ENCODE results near the gene ZNF775. TPM values are rescaled to one million over a fixed set of nuclear protein-coding genes. Genes with fewer than 3 reads are reported as not detected.

ZNF775 gene
- total RNA-seq, 1 donor from 2014 or later: 17.1 TPM

DNA sequence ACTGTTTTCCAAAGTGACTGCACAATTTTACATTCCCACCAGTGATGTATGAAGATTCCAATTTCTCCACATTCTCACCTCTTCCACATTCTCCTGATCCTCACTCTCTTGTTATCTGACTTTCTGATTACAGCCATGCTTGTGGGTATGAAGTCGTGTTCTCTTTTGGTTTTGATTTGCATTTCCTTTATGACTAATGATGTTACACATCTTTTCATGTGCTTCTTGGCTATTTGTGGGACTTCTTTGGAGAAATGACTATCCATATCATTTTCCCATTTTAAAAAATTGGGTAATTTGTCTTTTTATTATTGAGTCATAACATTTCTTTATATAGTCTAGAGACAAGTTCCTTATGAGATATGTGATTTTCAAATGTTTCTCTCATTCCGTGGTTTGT lies 60.8 kb downstream of the ZNF775 start:
- intact Hi-C loops (cut with DNase I): no loop called here
- TF ChIP-seq CTCF (IDR thresholded peaks at IDR 0.05): no peak
- no peak overlapping the region for H3K4me3 ChIP-seq
- no peaks in the 10 kb centered on the region for H3K36me3 ChIP-seq
- no peaks in the 10 kb centered on the region for H3K4me1 ChIP-seq
- DNase-seq (ENCODE audit: low spot score in 2 of 2): no peak
- H3K27ac ChIP-seq: no peak overlapping the region
- no peaks in the 10 kb centered on the region for H3K27me3 ChIP-seq
- peaks cover 0 to 15% of the 10 kb centered on the region in 2 donors for H3K9me3 ChIP-seq

GRCh38 chr7:150441524-150441923 lies 62.4 kb downstream of the ZNF775 start:
- H3K4me1 ChIP-seq: no peaks in the 10 kb centered on the region
- no peaks in the 10 kb centered on the region for H3K36me3 ChIP-seq
- intact Hi-C loops (cut with DNase I): no loop called here
- no peak for DNase-seq (ENCODE audit: low spot score in 2 of 2)
- no peaks in the 10 kb centered on the region for H3K27me3 ChIP-seq
- H3K4me3 ChIP-seq: no peak overlapping the region
- H3K27ac ChIP-seq: no peak overlapping the region
- peaks cover 0 to 15% of the 10 kb centered on the region in 2 donors for H3K9me3 ChIP-seq
- no peak for TF ChIP-seq CTCF (IDR thresholded peaks at IDR 0.05)

GRCh38 chr7:150442811-150443210 lies 63.7 kb downstream of the ZNF775 start:
- intact Hi-C loops (cut with DNase I): no loop called here
- no peak for DNase-seq (ENCODE audit: low spot score in 2 of 2)
- Histone ChIP-seq H3K27me3 (no peaks in the 10 kb centered on the region), H3K36me3 (no peaks in the 10 kb centered on the region), H3K4me3 (no peak overlapping the region), H3K9me3 (peaks cover 0 to 15% of the 10 kb centered on the region in 2 donors), H3K27ac (no peak overlapping the region), H3K4me1 (no peaks in the 10 kb centered on the region)
- no peak for TF ChIP-seq CTCF (IDR thresholded peaks at IDR 0.05)

DNA sequence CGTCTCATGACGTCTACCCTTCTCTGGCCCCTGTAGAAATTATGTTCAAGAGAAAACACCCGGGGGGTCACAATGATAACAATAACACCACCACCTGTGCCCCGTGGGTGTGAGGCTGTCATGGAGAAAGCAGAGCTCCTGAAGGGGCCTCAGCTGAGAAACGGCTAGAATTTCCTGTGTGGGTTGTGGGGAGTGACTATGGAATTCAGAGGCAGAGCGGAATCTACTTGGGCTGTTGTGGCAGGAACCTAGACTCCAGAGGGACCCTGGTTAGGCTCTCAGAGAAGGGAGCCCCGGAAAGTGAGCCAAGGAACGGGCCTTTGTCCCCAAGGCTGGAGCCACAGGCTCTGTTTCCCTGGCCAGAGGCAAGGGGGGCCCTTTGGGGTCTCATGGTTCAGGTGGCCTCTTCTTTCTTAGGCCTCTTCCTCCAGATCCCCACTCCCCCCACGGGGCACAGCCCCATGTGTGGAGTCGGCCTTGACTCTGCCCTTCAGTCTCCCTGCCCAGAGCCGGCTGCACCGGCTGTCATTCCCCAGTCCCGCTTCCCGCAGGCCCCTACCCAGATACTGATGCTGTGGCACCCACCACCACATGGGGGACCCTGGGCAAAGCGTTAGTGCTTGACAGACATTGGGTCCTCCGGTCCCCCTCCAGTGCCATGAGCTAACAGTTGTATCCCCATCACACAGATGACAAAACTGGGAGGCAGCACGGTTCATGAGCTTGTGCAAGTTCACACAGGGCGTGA lies 64.8 kb downstream of the ZNF775 start:
- intact Hi-C loops (cut with DNase I): no loop called here
- H3K4me3 ChIP-seq: no peak overlapping the region
- H3K9me3 ChIP-seq: peaks cover 0 to 15% of the 10 kb centered on the region in 2 donors
- no peaks in the 10 kb centered on the region for H3K27me3 ChIP-seq
- DNase-seq (ENCODE audit: low spot score in 2 of 2): no peak
- H3K36me3 ChIP-seq: no peaks in the 10 kb centered on the region
- no peak for TF ChIP-seq CTCF (IDR thresholded peaks at IDR 0.05)
- no peak overlapping the region for H3K27ac ChIP-seq
- no peaks in the 10 kb centered on the region for H3K4me1 ChIP-seq

DNA sequence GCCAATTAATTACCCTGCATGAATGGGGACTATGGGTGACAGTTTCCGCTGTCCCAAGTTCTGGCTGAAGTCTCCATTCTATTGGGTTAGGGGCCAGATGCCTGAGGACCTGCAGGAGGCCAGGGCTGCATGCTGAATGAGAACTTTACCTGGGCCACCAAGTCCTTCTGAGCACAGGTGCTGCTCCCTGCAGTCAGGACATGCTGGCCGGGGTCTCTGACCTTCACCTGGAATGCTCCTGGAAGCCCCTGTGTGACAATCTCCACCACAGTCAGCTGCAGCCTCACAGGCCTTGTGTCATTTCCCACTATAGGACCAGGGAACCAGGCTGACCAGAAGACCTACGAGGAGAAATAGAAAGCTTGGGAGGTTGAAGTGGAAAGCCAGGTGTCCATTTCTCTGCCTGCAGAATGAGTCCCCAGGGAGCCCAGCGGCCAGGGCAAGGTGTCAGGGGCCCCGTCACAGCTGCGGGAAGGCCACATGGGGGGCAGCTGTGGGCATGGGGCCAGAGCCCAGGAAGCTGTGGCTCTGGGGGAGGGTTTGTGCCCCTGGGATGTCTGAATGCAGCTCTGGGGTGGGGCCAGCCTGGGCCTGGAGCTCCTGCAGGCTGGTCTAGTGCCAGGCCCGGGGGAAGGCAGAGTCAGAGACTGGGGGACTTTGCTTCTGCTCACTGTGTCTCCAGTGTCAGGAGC lies 65.7 kb downstream of the ZNF775 start:
- intact Hi-C loops (cut with DNase I): no loop called here
- no peaks in the 10 kb centered on the region for H3K27me3 ChIP-seq
- no peaks in the 10 kb centered on the region for H3K4me1 ChIP-seq
- H3K9me3 ChIP-seq: peaks cover 0 to 15% of the 10 kb centered on the region in 2 donors
- no peak for TF ChIP-seq CTCF (IDR thresholded peaks at IDR 0.05)
- H3K4me3 ChIP-seq: no peak overlapping the region
- no peak for DNase-seq (ENCODE audit: low spot score in 2 of 2)
- H3K36me3 ChIP-seq: no peaks in the 10 kb centered on the region
- no peak overlapping the region for H3K27ac ChIP-seq
